Suprapubic skin (tissue), 4 donors: ENCODE results near the gene ZSCAN30. TPM values are rescaled to one million over a fixed set of nuclear protein-coding genes. Genes with fewer than 3 reads are reported as not detected.

Experiments used
- DNase-seq, 2 donors: peaks; one replicate each; pipeline ENCODE4 v3.0.0-alpha.2; 2019; ENCODE audit warnings: low spot score in 2 of 2
- H3K27ac ChIP-seq: fragments of 200-600 bp; sonication (generic); one replicate; pipeline ENCODE4 v1.5.1; 2019
- H3K27me3 ChIP-seq: fragments of 200-600 bp; sonication (generic); one replicate; pipeline ENCODE4 v1.5.1; 2019
- H3K36me3 ChIP-seq: fragments of 200-600 bp; sonication (generic); one replicate; pipeline ENCODE4 v1.5.1; 2019
- H3K4me1 ChIP-seq: fragments of 200-600 bp; sonication (generic); one replicate; pipeline ENCODE4 v1.5.1; 2019
- H3K4me3 ChIP-seq: fragments of 200-600 bp; sonication (generic); one replicate; pipeline ENCODE4 v1.5.1; 2019; ENCODE audit warnings: mild to moderate bottlenecking
- H3K9me3 ChIP-seq: fragments of 200-600 bp; sonication (generic); one replicate; pipeline ENCODE4 v1.5.1; 2019
- EP300 ChIP-seq: sonication (generic); formaldehyde crosslinking; IDR thresholded peaks from one replicate; pipeline ENCODE4 v1.6.1; 2017; ENCODE audit warnings: antibody characterized with exemption
- POLR2A ChIP-seq, 2 donors: fragments of 450-650 bp; IDR thresholded peaks; one replicate each; pipeline ENCODE4 v1.6.1; 2017; ENCODE audit warnings: antibody characterized with exemption in 2 of 2, mild to moderate bottlenecking in 2 of 2, moderate library complexity in 2 of 2
- POLR2AphosphoS5 ChIP-seq, 3 donors: sonication (generic); formaldehyde crosslinking; IDR thresholded peaks; one replicate each; pipeline ENCODE4 v1.6.1; 2017; ENCODE audit warnings: antibody characterized with exemption in 3 of 3
- WGBS: methylation state at CpG from one replicate; pipeline ENCODE4 v1.1.5; 2018; 5-methylcytosine and 5-hydroxymethylcytosine counted together
- total RNA-seq, 4 donors: library from RNA; depleted of rRNA; stranded (reverse); fragments of >200 nt; gene quantifications; one replicate each; pipeline ENCODE4 v1.1.0, GENCODE V29; 2016
- TF ChIP-seq, protein P1 (sequence below), 2 donors: fragments of 200-600 bp in 1 of 2; fragments of 450-650 bp in 1 of 2; sonication (generic) in 1 of 2; IDR thresholded peaks; one replicate each; pipeline ENCODE4 v1.5.1; 2016 to 2019; ENCODE audit warnings: antibody characterized with exemption in 2 of 2, mild to moderate bottlenecking in 1 of 2, moderate library complexity in 1 of 2

Gene ZSCAN30
- total RNA-seq, 4 donors from 2014 or later: 9.6 to 25.2 (median 10.7) TPM

DNA sequence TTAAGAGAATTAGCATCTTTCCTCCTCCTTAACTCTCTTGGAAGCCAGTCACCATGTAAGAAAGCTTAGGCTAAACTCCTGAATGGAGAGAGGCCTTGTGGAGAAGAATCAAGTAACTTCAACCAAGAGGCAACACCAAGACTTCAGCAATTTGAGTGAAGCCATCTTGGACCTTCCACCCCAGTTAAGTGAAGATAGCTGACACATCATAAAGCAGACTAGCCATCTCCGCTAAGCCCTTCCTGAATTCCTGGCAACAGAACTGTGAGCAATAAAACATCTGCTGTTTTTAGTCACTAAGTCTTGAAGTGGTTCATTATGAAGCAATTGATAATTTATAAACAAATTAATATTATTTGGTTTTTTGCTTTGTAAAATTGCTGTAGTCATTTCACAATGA lies 50.7 kb downstream of the ZSCAN30 start:
- TF ChIP-seq POLR2AphosphoS5 (IDR thresholded peaks at IDR 0.05) (no peak), POLR2A (IDR thresholded peaks at IDR 0.05) (no peak), EP300 (no peak)
- TF ChIP-seq, protein P1, sequence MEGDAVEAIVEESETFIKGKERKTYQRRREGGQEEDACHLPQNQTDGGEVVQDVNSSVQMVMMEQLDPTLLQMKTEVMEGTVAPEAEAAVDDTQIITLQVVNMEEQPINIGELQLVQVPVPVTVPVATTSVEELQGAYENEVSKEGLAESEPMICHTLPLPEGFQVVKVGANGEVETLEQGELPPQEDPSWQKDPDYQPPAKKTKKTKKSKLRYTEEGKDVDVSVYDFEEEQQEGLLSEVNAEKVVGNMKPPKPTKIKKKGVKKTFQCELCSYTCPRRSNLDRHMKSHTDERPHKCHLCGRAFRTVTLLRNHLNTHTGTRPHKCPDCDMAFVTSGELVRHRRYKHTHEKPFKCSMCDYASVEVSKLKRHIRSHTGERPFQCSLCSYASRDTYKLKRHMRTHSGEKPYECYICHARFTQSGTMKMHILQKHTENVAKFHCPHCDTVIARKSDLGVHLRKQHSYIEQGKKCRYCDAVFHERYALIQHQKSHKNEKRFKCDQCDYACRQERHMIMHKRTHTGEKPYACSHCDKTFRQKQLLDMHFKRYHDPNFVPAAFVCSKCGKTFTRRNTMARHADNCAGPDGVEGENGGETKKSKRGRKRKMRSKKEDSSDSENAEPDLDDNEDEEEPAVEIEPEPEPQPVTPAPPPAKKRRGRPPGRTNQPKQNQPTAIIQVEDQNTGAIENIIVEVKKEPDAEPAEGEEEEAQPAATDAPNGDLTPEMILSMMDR (IDR thresholded peaks at IDR 0.05): no peak
- peaks cover 15% of the 10 kb centered on the region for H3K4me1 ChIP-seq
- no peak overlapping the region for H3K27ac ChIP-seq
- WGBS: 83% methylated on average over 1 of the region's 1 CpG
- no peak for DNase-seq
- H3K27me3 ChIP-seq: no peaks in the 10 kb centered on the region
- peaks cover 18% of the 10 kb centered on the region for H3K36me3 ChIP-seq
- no peak overlapping the region for H3K4me3 ChIP-seq
- no peaks in the 10 kb centered on the region for H3K9me3 ChIP-seq

GRCh38 chr18:35236571-35237363 lies 53.3 kb downstream of the ZSCAN30 start:
- Histone ChIP-seq H3K4me1 (peaks cover 7% of the 10 kb centered on the region), H3K27me3 (no peaks in the 10 kb centered on the region), H3K27ac (no peak overlapping the region), H3K4me3 (no peak overlapping the region), H3K9me3 (no peaks in the 10 kb centered on the region), H3K36me3 (no peaks in the 10 kb centered on the region)
- 91% methylated on average over 1 of the region's 1 CpG for WGBS
- TF ChIP-seq, protein P1 (IDR thresholded peaks at IDR 0.05): no peak
- DNase-seq: no peak

- peak; percentile 85 to 86 for DNase-seq
- peaks cover 3% of the 10 kb centered on the region for H3K4me1 ChIP-seq
- H3K27me3 ChIP-seq: no peaks in the 10 kb centered on the region
- no peaks in the 10 kb centered on the region for H3K36me3 ChIP-seq
- H3K9me3 ChIP-seq: no peaks in the 10 kb centered on the region
- WGBS: 1% methylated on average over 6 of the region's 6 CpGs
- no peak for TF ChIP-seq EP300
- TF ChIP-seq, protein P1 (IDR thresholded peaks at IDR 0.05): peak; percentile 63 to 91
- H3K4me3 ChIP-seq: no peak overlapping the region
- no peak overlapping the region for H3K27ac ChIP-seq
Measured at GRCh38 chr18:35231052-35231451, 59.0 kb downstream of the ZSCAN30 start.

GRCh38 chr18:35227254-35227653 lies 62.8 kb downstream of the ZSCAN30 start:
- Histone ChIP-seq H3K9me3 (no peaks in the 10 kb centered on the region), H3K27me3 (no peaks in the 10 kb centered on the region), H3K4me3 (no peak overlapping the region), H3K4me1 (peaks cover 3% of the 10 kb centered on the region), H3K27ac (no peak overlapping the region), H3K36me3 (no peaks in the 10 kb centered on the region)
- 62% methylated on average over 1 of the region's 1 CpG for WGBS
- no peak for DNase-seq
- TF ChIP-seq, protein P1 (IDR thresholded peaks at IDR 0.05): no peak
- no peak for TF ChIP-seq POLR2A (IDR thresholded peaks at IDR 0.05)
- no peak for TF ChIP-seq POLR2AphosphoS5 (IDR thresholded peaks at IDR 0.05)
- no peak for TF ChIP-seq EP300

DNA sequence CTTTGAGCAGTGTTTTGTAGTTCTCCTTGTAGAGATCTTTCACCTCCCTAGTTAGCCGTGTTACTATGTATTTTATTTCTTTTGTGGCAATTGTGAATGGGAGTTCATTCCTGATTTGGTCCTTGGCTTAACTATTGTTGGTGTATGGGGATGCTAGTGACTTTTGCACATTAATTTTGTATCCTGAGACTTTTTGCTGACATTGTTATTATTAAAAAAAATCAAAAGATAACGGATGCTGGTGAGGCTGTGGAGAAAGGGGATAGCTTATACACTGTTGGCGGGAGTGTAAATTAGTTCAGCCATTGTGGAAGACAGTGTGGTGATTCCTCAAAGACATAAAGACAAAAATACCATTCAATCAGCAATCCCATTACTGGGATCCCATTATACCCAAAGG lies 66.2 kb downstream of the ZSCAN30 start:
- Histone ChIP-seq H3K9me3 (no peaks in the 10 kb centered on the region), H3K36me3 (no peaks in the 10 kb centered on the region), H3K4me1 (no peaks in the 10 kb centered on the region), H3K27me3 (no peaks in the 10 kb centered on the region), H3K4me3 (no peak overlapping the region), H3K27ac (no peak overlapping the region)
- TF ChIP-seq EP300 (no peak), POLR2AphosphoS5 (IDR thresholded peaks at IDR 0.05) (no peak), POLR2A (IDR thresholded peaks at IDR 0.05) (no peak)
- TF ChIP-seq, protein P1 (IDR thresholded peaks at IDR 0.05): no peak
- DNase-seq: no peak
- 90% methylated on average over 3 of the region's 3 CpGs for WGBS
